ENCODE data around the gene XXYLT1. TPM values are rescaled to one million over a fixed set of nuclear protein-coding genes. Genes with fewer than 3 reads are reported as not detected.

XXYLT1 gene
- polyA plus RNA-seq, 2 of the 4 experiments (the other 2 are of a cell fraction) = 11.9 to 12.0 TPM

DNA sequence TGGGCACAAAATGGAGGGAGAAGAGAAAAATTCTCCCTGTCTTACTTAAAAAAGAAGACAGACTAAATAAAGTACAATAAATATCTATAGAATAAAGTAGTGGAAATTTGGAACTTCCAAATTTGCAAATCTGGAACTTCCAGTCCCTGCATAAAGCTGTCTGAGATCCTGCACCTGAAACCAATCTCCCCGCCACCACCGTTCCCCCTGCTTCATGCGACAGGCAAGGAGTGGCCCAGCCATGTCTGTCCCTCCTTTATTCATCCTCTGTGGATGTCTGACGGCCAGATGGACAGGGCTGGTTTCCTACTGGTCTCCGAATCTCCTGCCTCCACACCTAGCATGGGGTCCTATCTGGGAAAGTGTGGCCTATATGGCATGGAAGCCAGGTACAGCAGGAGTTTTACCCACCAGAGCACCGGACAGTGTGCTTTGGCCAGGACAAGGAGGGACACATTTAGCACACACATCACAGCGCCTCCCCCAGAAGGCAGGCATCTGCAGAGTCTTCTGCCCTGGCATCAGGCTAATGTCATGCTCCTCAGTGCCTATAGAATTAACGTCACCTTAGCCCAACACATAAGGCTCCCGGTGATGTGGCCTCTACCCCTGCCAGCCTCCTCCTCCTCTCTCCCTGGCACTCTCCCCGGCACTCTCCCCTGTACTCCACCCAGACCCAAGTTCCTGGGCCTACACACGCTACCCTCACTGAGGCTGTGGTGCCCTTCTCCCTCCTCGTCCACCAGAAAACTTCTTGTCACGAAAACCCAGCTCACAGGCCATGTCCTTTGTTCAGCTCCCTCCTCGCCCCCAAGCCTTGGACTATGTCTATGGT, 170.8 kb downstream of the XXYLT1 start:
- peaks cover 40% of the 10 kb centered on the region for H3K4me1 ChIP-seq
- ATAC-seq = no peak
- no peak overlapping the region for H3K4me2 ChIP-seq
- ChIA-PET CTCF (interaction anchor here (0.9 to 1.7 kb wide), 3 partner anchors 156 to 429 kb away, joined by 3 to 5 read pairs (median 4); no protein-coding TSS in a partner anchor), POLR2A (interaction anchor here (0.6 kb wide), 1 partner anchor 237 kb away, joined by 3 read pairs; no protein-coding TSS in a partner anchor)
- no peak for DNase-seq (ENCODE audit: low read depth in 1 of 2, low spot score in 1 of 2)
- WGBS (ENCODE audit: missing lambda C conversion rate) = 85% methylated on average over 14 of the region's 14 CpGs
- TF ChIP-seq CEBPB (IDR thresholded peaks at IDR 0.05) (no peak), FOSB (CRISPR knock-in tag; IDR thresholded peaks at IDR 0.05) (no peak)
- FAIRE-seq = no peak
- no peak overlapping the region for H3K4me3 ChIP-seq
- H3K27ac ChIP-seq = peak overlapping the region; percentile 39 to 81; a peak in 4 of 6 replicates
- no peaks in the 10 kb centered on the region for H3K9me3 ChIP-seq

DNA sequence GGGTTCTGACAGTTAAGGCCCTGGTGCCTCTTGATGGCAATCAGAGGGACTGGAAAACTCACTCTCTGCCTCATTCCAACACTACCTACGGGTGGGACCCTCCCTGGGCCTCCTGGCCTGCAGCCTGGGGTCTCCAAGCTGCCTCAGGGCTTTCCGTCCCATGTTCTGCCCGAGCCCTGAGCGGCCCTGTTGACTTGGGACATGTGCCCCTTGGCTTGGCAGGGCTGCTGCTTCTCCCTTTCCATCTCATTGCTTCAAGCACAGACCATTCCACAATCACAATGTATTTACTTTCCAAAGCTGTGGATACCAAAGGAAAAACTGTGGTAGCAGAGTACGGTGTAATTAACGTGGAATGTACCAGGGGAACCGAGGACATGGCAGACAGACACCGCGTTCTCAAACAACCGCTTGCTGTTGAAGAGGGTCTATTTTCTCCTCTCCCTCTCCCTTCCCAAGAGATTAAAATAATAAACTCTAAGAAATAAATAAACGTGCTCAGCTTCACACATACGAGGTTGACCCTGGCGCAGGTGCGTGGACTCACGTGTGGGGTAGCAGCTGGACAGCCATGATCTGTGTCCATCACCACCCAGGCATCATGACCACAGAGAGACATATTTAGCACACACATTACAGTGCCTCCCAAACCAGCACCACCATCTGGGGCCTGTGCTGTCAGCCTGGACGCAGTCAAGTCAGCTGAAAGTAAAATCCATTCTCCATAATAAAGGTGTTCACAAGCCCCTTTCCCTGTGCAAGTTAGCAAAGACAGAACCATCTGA, 172.0 kb downstream of the XXYLT1 start:
- peaks cover 29% of the 10 kb centered on the region for H3K4me1 ChIP-seq
- 86% methylated on average over 16 of the region's 16 CpGs for WGBS (ENCODE audit: missing lambda C conversion rate)
- POLR2A ChIA-PET = no interaction called here
- no peaks in the 10 kb centered on the region for H3K9me3 ChIP-seq
- FAIRE-seq (no peak), DNase-seq (ENCODE audit: low read depth in 1 of 2, low spot score in 1 of 2) (no peak), ATAC-seq (no peak)
- H3K4me3 ChIP-seq = no peak overlapping the region
- CTCF ChIA-PET = interaction anchor here (0.9 to 2.5 kb wide), 2 partner anchors 157 to 416 kb away, joined by 3 to 8 read pairs; no protein-coding TSS in a partner anchor
- no peak for TF ChIP-seq MAFK (IDR thresholded peaks at IDR 0.05; ENCODE audit: partially characterized antibody)
- H3K4me2 ChIP-seq = no peak overlapping the region
- H3K27ac ChIP-seq = no peak overlapping the region

DNA sequence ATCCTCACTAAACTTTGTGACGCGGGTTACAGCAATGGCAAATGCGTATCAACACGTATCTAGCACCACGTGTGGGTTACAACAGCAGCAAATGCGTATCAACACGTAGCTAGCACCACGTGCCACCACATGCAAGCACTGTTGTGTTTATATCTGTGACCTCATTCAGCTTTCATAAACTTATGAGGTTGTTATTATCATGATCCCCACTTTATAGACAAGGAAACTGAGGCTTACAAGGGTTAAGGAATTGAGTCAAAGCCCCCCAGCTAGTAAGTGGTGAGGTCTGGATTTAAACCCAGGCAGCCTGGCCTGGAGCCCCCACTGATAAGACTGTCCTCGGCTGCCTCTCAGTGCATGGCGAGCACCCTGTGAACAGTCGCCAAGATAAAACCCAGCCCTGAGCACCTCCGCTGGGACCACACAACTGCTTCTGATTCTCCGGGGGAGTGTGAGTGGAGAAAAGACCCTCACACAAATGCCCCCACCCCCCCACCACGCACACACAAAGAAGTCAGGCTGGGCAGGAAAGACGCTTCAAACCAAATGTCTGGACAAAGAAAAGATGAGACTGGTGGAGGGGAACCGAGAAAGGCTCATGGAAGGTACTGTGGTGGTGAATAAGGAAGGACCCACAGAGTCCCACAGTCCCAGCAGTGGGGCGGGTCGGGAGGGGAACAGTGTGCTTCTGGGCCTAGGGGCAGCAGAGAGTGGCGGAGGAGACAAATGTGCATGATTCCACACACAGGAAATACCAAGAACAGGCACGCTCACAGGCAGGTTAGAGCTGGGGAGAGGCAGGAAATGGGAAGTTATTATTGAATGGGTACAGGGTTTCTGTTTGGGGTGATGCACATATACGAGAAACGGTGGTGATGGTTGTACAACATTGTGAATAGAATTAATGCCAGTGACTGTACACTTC, 173.4 kb downstream of the XXYLT1 start:
- DNase-seq (ENCODE audit: low read depth in 1 of 2, low spot score in 1 of 2) (no peak), FAIRE-seq (no peak), ATAC-seq (no peak)
- no peak for TF ChIP-seq ELK1 (IDR thresholded peaks at IDR 0.05; ENCODE audit: low read depth, low read length)
- TF ChIP-seq FOSB (CRISPR knock-in tag; IDR thresholded peaks at IDR 0.05) = no peak
- TF ChIP-seq, protein P1, sequence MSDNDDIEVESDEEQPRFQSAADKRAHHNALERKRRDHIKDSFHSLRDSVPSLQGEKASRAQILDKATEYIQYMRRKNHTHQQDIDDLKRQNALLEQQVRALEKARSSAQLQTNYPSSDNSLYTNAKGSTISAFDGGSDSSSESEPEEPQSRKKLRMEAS (IDR thresholded peaks at IDR 0.05) = no peak
- no peak for TF ChIP-seq SMC3 (IDR thresholded peaks at IDR 0.05)
- no peak overlapping the region for H3K4me2 ChIP-seq
- POLR2A ChIA-PET = no interaction called here
- no peak overlapping the region for H3K4me3 ChIP-seq
- 86% methylated on average over 19 of the region's 22 CpGs for WGBS (ENCODE audit: missing lambda C conversion rate)
- H3K9me3 ChIP-seq = no peaks in the 10 kb centered on the region
- peaks cover 19% of the 10 kb centered on the region for H3K4me1 ChIP-seq
- CTCF ChIA-PET = interaction anchor here (1.3 to 2.5 kb wide), 3 partner anchors 9 to 415 kb away, joined by 3 to 8 read pairs (median 6); no protein-coding TSS in a partner anchor
- H3K27ac ChIP-seq = no peak overlapping the region

DNA sequence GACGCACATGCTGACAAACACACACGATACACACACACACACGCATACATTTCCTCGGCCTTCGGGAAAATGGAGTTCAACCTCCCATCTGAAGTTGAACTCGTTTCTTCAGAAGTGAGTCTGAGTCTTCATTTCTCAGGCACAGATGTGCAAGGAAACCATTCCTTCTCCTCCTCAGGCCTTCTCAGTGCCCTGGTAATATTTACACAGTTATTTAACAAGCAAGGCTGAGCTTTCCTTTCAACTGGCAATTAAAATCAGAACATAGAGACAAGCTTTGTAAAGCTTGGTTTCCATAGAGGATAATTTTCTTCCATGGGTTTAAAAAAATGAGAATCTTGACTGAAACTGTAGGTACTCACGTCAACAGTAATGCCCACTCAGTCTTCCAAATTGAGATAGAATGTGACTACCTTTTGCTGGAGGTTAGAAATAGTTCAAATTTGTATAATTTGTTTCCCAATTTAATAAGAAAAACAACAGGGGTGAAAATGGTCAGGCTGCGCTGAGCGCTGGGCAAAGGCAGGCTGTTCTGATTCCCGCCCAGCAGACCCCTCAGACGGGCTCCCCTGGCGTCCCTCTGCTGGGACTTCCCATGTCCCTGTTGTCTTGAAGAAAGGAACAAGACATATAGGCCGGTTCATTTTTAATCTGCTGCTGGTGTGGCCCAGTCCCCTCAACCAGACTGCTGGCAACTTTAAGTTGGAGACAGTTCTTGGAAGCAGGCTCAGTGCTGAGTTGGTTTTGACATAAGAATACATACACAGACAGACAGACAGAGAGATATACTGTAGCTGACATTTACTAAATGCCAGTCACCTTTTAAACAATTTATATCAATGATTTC, 174.3 kb downstream of the XXYLT1 start:
- TF ChIP-seq NPAS2 (CRISPR knock-in tag; IDR thresholded peaks at IDR 0.05; ENCODE audit: borderline replicate concordance) = no peak
- TF ChIP-seq CBX8 (IDR thresholded peaks at IDR 0.05) = no peak
- TF ChIP-seq SREBF2 (IDR thresholded peaks at IDR 0.05) = no peak
- no peak for TF ChIP-seq GATA3 (IDR thresholded peaks at IDR 0.05; ENCODE audit: borderline replicate concordance)
- TF ChIP-seq HES2 (IDR thresholded peaks at IDR 0.05) = no peak
- no peak for TF ChIP-seq MYC (IDR thresholded peaks at IDR 0.05; ENCODE audit: borderline replicate concordance, low read length)
- TF ChIP-seq RARB (CRISPR knock-in tag; IDR thresholded peaks at IDR 0.05) = no peak
- TF ChIP-seq, protein P1 (IDR thresholded peaks at IDR 0.05) = no peak
- no peak for TF ChIP-seq CBX2 (IDR thresholded peaks at IDR 0.05; ENCODE audit: borderline replicate concordance, low read depth)
- no peak for TF ChIP-seq SMC3 (IDR thresholded peaks at IDR 0.05)
- no peak for TF ChIP-seq ZFP36 (IDR thresholded peaks at IDR 0.05; ENCODE audit: borderline replicate concordance, partially characterized antibody)
- no peak for FAIRE-seq
- Histone ChIP-seq H3K27ac (no peak overlapping the region), H3K4me2 (no peak overlapping the region), H3K4me1 (peaks cover 11% of the 10 kb centered on the region), H3K9me3 (no peaks in the 10 kb centered on the region), H3K4me3 (no peak overlapping the region)
- no peak for DNase-seq (ENCODE audit: low read depth in 1 of 2, low spot score in 1 of 2)
- WGBS (ENCODE audit: missing lambda C conversion rate) = 91% methylated on average over 13 of the region's 13 CpGs
- POLR2A ChIA-PET = no interaction called here
- CTCF ChIA-PET = interaction anchor here (0.5 to 1.5 kb wide), 3 partner anchors 10 to 665 kb away, joined by 3 to 6 read pairs (median 3); no protein-coding TSS in a partner anchor
- ATAC-seq = no peak

Data from A549 (cell line).